ENCODE results near the gene TMEM125.
A peak's percentile ranks its signal among the peaks of the same experiment; 100 is the strongest.

Gene TMEM125

DNA sequence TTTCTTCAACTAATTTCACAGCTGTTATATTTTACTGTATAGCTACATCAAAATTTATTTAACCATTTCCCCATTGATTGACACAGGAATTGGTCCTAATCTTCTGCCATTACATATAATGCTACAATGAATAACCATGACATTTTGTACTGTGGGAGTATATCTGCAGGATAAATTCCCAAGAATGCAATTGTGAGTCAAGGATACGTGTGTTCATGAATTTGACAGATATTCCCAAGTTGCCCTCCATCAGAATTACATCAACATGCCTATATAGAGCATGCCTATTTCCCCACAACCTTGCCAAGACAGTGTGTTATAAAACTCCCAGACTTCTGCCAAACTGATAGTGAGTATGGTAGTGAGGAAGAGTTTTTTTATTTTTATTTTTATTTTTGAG, 28.3 kb downstream of the TMEM125 start:
- TF ChIP-seq, protein P1, sequence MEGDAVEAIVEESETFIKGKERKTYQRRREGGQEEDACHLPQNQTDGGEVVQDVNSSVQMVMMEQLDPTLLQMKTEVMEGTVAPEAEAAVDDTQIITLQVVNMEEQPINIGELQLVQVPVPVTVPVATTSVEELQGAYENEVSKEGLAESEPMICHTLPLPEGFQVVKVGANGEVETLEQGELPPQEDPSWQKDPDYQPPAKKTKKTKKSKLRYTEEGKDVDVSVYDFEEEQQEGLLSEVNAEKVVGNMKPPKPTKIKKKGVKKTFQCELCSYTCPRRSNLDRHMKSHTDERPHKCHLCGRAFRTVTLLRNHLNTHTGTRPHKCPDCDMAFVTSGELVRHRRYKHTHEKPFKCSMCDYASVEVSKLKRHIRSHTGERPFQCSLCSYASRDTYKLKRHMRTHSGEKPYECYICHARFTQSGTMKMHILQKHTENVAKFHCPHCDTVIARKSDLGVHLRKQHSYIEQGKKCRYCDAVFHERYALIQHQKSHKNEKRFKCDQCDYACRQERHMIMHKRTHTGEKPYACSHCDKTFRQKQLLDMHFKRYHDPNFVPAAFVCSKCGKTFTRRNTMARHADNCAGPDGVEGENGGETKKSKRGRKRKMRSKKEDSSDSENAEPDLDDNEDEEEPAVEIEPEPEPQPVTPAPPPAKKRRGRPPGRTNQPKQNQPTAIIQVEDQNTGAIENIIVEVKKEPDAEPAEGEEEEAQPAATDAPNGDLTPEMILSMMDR (IDR thresholded peaks at IDR 0.05; ENCODE audit: low read depth, low read length): no peak
- peak in 1 of 2 donors; percentile 9 for DNase-seq (ENCODE audit: low read depth in 2 of 2)
- no peak overlapping the region for H3K4me3 ChIP-seq (replicated peaks in 1 of 2; ENCODE audit: low read depth in 2 of 2, low read length in 2 of 2)

DNA sequence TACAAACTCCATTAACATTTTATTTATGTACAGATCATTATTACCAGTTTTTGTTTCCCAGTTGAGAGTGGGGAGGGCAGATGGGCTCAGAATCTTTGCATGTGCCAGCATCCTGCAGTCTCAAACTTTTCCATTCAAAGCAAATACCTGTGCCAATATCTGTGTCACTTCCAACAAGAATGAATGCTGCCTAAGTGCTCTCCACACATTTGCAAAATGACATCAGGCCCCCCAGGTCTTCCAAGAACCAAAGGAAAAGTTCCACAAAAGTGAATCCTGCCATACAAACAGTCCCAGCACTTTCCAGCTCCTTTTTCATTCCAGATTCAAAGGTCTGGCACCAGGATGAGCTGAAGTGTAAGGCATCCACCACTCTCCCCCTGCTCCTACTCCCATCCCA, 29.3 kb downstream of the TMEM125 start:
- no peak overlapping the region for H3K4me3 ChIP-seq (replicated peaks in 1 of 2; ENCODE audit: low read depth in 2 of 2, low read length in 2 of 2)
- TF ChIP-seq, protein P1 (IDR thresholded peaks at IDR 0.05; ENCODE audit: low read depth, low read length): no peak
- no peak for DNase-seq (ENCODE audit: low read depth in 2 of 2)

DNA sequence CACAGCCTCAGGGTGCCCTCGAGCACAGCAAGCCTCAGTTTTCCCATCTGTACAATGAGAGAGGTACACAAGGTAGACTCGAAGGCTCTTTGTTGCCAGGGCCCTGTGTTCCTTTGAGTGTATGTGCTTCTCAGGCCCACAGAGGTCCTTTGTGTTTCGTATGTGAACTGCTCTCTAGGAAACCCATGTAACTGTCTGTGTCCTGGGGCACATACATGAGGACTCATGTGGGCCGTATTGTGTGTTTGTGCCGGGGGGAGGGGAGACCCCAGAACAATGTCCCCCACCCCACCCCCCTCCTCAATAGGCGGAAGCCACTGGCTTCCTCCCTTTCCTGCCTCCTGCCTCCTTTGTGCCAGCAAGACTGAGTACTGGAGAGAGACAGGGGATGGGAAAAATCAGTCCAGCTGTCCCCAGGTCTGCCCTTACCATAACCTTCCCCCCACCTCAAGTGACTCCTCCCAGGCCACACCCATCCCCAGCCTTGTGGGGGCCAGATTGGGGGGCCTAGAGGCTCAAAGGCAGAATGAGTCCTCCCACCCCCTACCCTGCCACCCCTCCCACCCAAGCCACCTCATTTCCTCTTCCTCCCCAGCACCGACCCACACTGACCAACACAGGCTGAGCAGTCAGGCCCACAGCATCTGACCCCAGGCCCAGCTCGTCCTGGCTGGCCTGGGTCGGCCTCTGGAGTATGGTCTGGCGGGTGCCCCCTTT, 30.8 kb downstream of the TMEM125 start, which contains the start of gene TIE1:
Gene TIE1, plus strand, starts transcription at position 605 of the 717 bp plus-strand sequence. Its CDS starts 90 bp downstream, at position 695.
- DNase-seq (ENCODE audit: low read depth in 2 of 2): peak; percentile 15 to 28
- TF ChIP-seq, protein P1 (IDR thresholded peaks at IDR 0.05; ENCODE audit: low read depth, low read length): no peak
- H3K4me3 ChIP-seq (replicated peaks in 1 of 2; ENCODE audit: low read depth in 2 of 2, low read length in 2 of 2): peak within 1 kb of the TSS in 1 of 2 donors; percentile 33

DNA sequence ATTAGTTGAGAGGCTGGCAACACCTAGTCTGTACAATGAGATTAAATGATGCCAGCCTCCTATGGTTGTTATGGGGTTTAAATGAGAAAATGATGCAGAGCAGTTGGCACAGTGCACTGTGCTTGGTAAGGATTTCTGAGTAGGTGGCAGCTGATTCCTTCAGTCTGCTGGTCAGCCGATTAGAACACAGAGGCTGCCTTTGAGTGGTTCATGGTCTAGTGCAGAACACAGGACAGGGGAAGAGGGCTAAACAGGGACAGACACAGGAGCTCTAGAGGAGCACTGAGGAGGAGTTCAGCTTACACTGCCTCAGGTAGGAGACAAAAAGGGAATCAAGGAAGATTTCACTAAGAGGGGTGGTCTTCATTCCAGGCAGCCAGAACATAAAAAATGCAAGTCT, 32.4 kb downstream of the TMEM125 start:
- TF ChIP-seq, protein P1 (IDR thresholded peaks at IDR 0.05; ENCODE audit: low read depth, low read length): no peak
- no peak for DNase-seq (ENCODE audit: low read depth in 2 of 2)
- no peak overlapping the region for H3K4me3 ChIP-seq (replicated peaks in 1 of 2; ENCODE audit: low read depth in 2 of 2, low read length in 2 of 2)

DNA sequence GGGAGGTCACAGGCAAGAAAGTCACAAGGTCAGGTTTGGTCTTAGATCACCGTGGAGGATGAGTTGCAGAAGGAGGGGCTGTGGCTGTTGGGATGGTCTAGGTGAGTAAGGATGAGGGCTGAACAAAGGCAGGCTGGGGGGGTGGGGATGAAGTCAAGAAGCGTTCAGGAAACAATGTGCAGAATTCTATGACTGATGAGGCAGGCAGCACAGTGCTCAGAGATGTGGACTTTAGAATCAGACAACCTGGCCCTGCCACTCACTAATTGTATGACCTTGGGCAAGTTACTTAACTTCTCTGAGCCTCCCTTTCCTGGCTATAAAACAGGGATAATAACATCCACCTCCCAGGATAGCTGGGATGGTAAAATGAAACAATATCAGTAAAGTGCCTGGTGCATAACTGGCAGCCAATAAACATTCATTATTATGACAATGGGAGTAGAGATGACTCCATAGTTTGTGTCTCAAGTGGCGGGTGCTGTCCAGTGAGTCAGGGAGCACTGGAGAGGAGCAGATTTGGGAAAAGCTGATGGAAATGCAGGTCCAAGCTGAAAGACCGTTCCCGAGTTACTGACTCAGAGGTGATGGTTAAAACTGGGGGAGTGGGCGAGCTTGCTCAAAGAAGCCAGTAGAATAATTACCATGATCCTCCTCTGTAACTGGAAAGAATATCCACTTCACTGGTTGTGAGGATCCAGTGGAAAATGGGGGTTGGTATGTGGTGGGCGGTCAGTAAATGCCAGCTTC, 33.1 kb downstream of the TMEM125 start:
- no peak overlapping the region for H3K4me3 ChIP-seq (replicated peaks in 1 of 2; ENCODE audit: low read depth in 2 of 2, low read length in 2 of 2)
- DNase-seq (ENCODE audit: low read depth in 2 of 2): peak in 1 of 2 donors; percentile 33
- TF ChIP-seq, protein P1 (IDR thresholded peaks at IDR 0.05; ENCODE audit: low read depth, low read length): no peak

DNA sequence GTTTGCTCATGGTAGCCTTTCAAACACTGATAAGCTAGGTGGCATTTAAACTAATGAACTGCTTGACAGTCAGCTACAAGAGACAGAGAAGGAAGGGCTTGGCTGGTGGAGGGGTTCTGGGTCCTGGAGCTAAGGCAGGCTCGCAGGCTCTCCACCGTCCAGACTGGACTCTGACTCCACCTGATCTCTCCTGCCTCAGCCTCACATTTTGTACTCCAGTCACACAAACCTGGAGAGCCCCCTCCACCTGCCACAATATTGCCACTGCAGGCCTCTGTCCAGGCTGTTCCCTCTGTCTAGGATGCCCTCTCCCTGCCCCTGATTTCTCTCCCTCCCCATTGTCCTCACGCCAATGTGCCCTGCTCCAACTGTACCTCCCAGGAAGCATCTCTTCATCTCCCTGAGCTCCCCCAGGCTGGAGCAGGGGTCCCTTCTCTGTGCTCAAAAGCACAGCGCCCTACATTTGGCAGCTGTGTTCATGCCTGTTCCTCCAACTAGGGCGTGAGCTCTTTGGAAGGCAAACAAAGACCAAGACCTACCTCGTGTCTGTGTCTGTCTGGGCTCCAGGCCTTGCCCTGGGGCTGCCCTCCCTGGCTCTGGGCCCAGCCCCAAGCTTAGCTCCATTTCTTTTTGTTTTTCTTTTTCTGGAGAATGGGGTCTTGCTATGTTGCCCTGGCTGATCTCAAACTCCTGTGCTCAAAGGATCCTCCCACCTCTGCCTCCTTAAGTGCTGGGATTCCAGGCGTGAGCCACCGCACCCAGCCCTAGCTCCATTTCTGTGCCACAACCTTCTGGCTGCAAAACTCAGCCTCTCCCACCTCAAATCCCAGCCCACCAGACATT, 33.9 kb downstream of the TMEM125 start:
- DNase-seq (ENCODE audit: low read depth in 2 of 2): no peak
- TF ChIP-seq, protein P1 (IDR thresholded peaks at IDR 0.05; ENCODE audit: low read depth, low read length): no peak
- H3K4me3 ChIP-seq (replicated peaks in 1 of 2; ENCODE audit: low read depth in 2 of 2, low read length in 2 of 2): no peak overlapping the region

Measured in cardiac fibroblast (primary cell).